K562 (cell line): ENCODE data around the gene RPRML. TPM values are rescaled to one million over a fixed set of nuclear protein-coding genes. Genes with fewer than 3 reads are reported as not detected.

Experiments
- BRD4 ChIP-seq: fragments of 200-600 bp; sonication (generic); IDR thresholded peaks from 2 replicates; pipeline ENCODE4 v1.6.1; 2017; ENCODE audit warnings: inconsistent platforms
- CTCF ChIP-seq, 3 experiments: IDR thresholded peaks in 2 of 3; conservative IDR thresholded peaks in 1 of 3; 2 replicates each; pipeline ENCODE4 v1.5.1; 2011 to 2012; ENCODE audit warnings: low read length in 3 of 3, mild to moderate bottlenecking in 3 of 3, control low read depth in 2 of 3, improper control_type of control experiment in 1 of 3, inconsistent platforms in 1 of 3, low read depth in 1 of 3, mixed read lengths in 1 of 3, moderate library complexity in 1 of 3; ENCODE audit not compliant: insufficient read depth in 2 of 3
- FOXP1 ChIP-seq: sonication (generic); formaldehyde crosslinking; IDR thresholded peaks from 2 replicates; pipeline ENCODE4 v1.8.0; 2022; ENCODE audit warnings: mild to moderate bottlenecking, missing genetic modification reagents
- GABPA ChIP-seq: fragments of 200-800 bp; sonication (Bioruptor generic); conservative IDR thresholded peaks from 2 replicates; pipeline ENCODE4 v1.6.1; 2016; ENCODE audit warnings: low read depth, missing genetic modification characterization, missing compliant biosample characterization
- GTF2E2 ChIP-seq: fragments of 200-800 bp; sonication (Bioruptor generic); IDR thresholded peaks from 2 replicates; pipeline ENCODE4 v1.6.1; 2016; ENCODE audit warnings: missing genetic modification characterization, missing compliant biosample characterization
- JUNB ChIP-seq: fragments of 450-650 bp; formaldehyde crosslinking; conservative IDR thresholded peaks from 2 replicates; pipeline ENCODE4 v1.4.0; 2020; ENCODE audit warnings: mild to moderate bottlenecking
- MECOM ChIP-seq: fragments of 250-450 bp; sonication (Bioruptor Pico); IDR thresholded peaks from 2 replicates; pipeline ENCODE4 v1.8.0; 2022; ENCODE audit warnings: inconsistent platforms
- MYC ChIP-seq, 2 experiments: fragments of 250-450 bp in 1 of 2; sonication (Bioruptor Pico) in 1 of 2; IDR thresholded peaks; 2 replicates each; pipeline versions ENCODE4 v1.5.1 to v1.6.1; 2012 to 2021; ENCODE audit warnings: low read depth in 2 of 2, borderline replicate concordance in 1 of 2, improper control_type of control experiment in 1 of 2, low read length in 1 of 2, mild to moderate bottlenecking in 1 of 2, moderate library complexity in 1 of 2
- NBN ChIP-seq: fragments of 450-650 bp; IDR thresholded peaks from 2 replicates; pipeline ENCODE4 v1.6.1; 2016; ENCODE audit warnings: low read depth, mild to moderate bottlenecking
- NFE2 ChIP-seq: IDR thresholded peaks from 2 replicates; pipeline ENCODE4 v1.6.1; 2014; ENCODE audit warnings: antibody characterized with exemption, low read depth
- NONO ChIP-seq, 2 experiments: fragments of 200-400 bp in 1 of 2; fragments of 450-650 bp in 1 of 2; formaldehyde crosslinking in 1 of 2; IDR thresholded peaks; 2 replicates each; pipeline ENCODE4 v1.6.1; 2017; ENCODE audit warnings: low read depth in 2 of 2, mild to moderate bottlenecking in 2 of 2, moderate library complexity in 2 of 2, low read length in 1 of 2
- PCBP1 ChIP-seq: fragments of 200-400 bp; formaldehyde crosslinking; IDR thresholded peaks from 2 replicates; pipeline ENCODE4 v1.6.1; 2018; ENCODE audit warnings: mild to moderate bottlenecking, low read depth, low read length; ENCODE audit not compliant: poor library complexity, severe bottlenecking
- PYGO2 ChIP-seq: fragments of 450-650 bp; IDR thresholded peaks from 2 replicates; pipeline ENCODE4 v1.6.1; 2016; ENCODE audit warnings: mild to moderate bottlenecking, missing genetic modification characterization, moderate library complexity, missing compliant biosample characterization
- RAD21 ChIP-seq, 2 experiments: fragments of 250-450 bp in 1 of 2; fragments of 450-650 bp in 1 of 2; sonication (Bioruptor Pico) in 1 of 2; formaldehyde crosslinking in 1 of 2; IDR thresholded peaks in 1 of 2; conservative IDR thresholded peaks in 1 of 2; 2 replicates each; pipeline versions ENCODE4 v1.4.0 to v1.8.0; 2020 to 2022; ENCODE audit warnings: mild to moderate bottlenecking in 2 of 2, moderate library complexity in 1 of 2
- SP2 ChIP-seq: IDR thresholded peaks from 2 replicates; pipeline ENCODE4 v1.6.1; 2011; ENCODE audit warnings: mild to moderate bottlenecking, low read depth, low read length, moderate library complexity; ENCODE audit not compliant: poor library complexity, severe bottlenecking; ENCODE audit errors: extremely low read depth
- STAT5A ChIP-seq: IDR thresholded peaks from 2 replicates; pipeline ENCODE4 v1.6.1; 2012; ENCODE audit warnings: low read length, inconsistent platforms, borderline replicate concordance
- TBP ChIP-seq: optimal IDR thresholded peaks from 2 replicates; pipeline ENCODE3; 2011; ENCODE audit warnings: low read depth, low read length, improper control_type of control experiment
- ZBTB1 ChIP-seq: sonication (generic); formaldehyde crosslinking; IDR thresholded peaks from 2 replicates; pipeline ENCODE4 v1.8.1; 2023; ENCODE audit warnings: missing genetic modification reagents, low read depth, mild to moderate bottlenecking, borderline replicate concordance
- ZC3H8 ChIP-seq: fragments of 450-650 bp; IDR thresholded peaks from 2 replicates; pipeline ENCODE4 v1.6.1; 2017
- ZKSCAN8 ChIP-seq: fragments of 200-800 bp; sonication (Bioruptor generic); IDR thresholded peaks from 2 replicates; pipeline ENCODE4 v1.6.1; 2016; ENCODE audit warnings: missing genetic modification characterization, missing compliant biosample characterization
- ZNF146 ChIP-seq: IDR thresholded peaks from one replicate; pipeline ENCODE4 v1.6.1; 2018; ENCODE audit warnings: missing compliant biosample characterization; ENCODE audit not compliant: unreplicated experiment
- ZNF174 ChIP-seq: fragments of 250-450 bp; sonication (Bioruptor Pico); IDR thresholded peaks from 2 replicates; pipeline ENCODE4 v1.4.0; 2020; ENCODE audit warnings: mild to moderate bottlenecking
- polyA plus RNA-seq, 8 experiments: library from polyadenylated mRNA; depleted of rRNA in 4 of 8; stranded (reverse) in 5 of 8; unstranded in 3 of 8; fragments of >200 nt; fragmentation: Nextera tagmentation in 2 of 8; fragmentation: Illumina TruSeq in 1 of 8; extraction: Ambion mirVana in 2 of 8; extraction: Trizol in 1 of 8; gene quantifications; 2 replicates each; pipeline versions ENCODE4 v1.2.1 to v1.2.3, GENCODE V29; 2011 to 2014; ENCODE audit warnings: inconsistent platforms in 1 of 8, missing spikeins in 1 of 8
- total RNA-seq, 7 experiments: library from RNA; depleted of rRNA in 6 of 7; stranded (reverse); fragments of >200 nt in 6 of 7; fragmentation: Illumina TruSeq in 2 of 7; extraction: Trizol in 2 of 7; gene quantifications; 2 replicates each; pipeline versions ENCODE4 v1.2.1 to v1.2.3, GENCODE V29; 2011 to 2021; ENCODE audit warnings: low replicate concordance in 1 of 7
- TF ChIP-seq, protein P1 (sequence below), 2 experiments: fragments of 450-650 bp; IDR thresholded peaks; 2 replicates each; pipeline ENCODE4 v1.6.1; 2018; ENCODE audit warnings: mild to moderate bottlenecking in 2 of 2, low read depth in 1 of 2; ENCODE audit not compliant: partially characterized antibody in 2 of 2

RPRML gene
- total and polyA plus RNA-seq, 9 of the 15 experiments (the other 6 are each of a cell fraction or from before 2014, with no cell fraction given) = not detected

- TF ChIP-seq MYC (IDR thresholded peaks at IDR 0.05; ENCODE audit: low read depth, low read length) (no peak), MYC (CRISPR knock-in tag; IDR thresholded peaks at IDR 0.05; ENCODE audit: borderline replicate concordance, low read depth) (no peak), ZNF174 (CRISPR knock-in tag) (no peak), CTCF (IDR thresholded peaks at IDR 0.05 in 2 of 3, conservative IDR thresholded peaks at IDR 0.05 in 1 of 3; ENCODE audit: insufficient read depth in 2 of 3, low read depth in 1 of 3, low read length in 3 of 3) (peak; percentile 66 to 98 (median 72)), NFE2 (no peak), NBN (no peak), ZBTB1 (CRISPR knock-in tag) (no peak), BRD4 (no peak), GTF2E2 (no peak), PCBP1 (no peak), NONO (IDR thresholded peaks at IDR 0.05; ENCODE audit: low read depth in 2 of 2, low read length in 1 of 2) (no peak), FOXP1 (CRISPR knock-in tag) (no peak), GABPA (no peak), ZNF146 (CRISPR knock-in tag) (no peak), MECOM (CRISPR knock-in tag) (no peak), TBP (no peak), SP2 (no peak), JUNB (CRISPR knock-in tag) (no peak), ZKSCAN8 (CRISPR knock-in tag) (no peak), PYGO2 (no peak), ZC3H8 (no peak), STAT5A (no peak), RAD21 (CRISPR knock-in tag; conservative IDR thresholded peaks at IDR 0.05 in 1 of 2, IDR thresholded peaks at IDR 0.05 in 1 of 2) (peak in 1 of 2 experiments; percentile 38; a peak in 2 of 4 replicates)
- TF ChIP-seq, protein P1, sequence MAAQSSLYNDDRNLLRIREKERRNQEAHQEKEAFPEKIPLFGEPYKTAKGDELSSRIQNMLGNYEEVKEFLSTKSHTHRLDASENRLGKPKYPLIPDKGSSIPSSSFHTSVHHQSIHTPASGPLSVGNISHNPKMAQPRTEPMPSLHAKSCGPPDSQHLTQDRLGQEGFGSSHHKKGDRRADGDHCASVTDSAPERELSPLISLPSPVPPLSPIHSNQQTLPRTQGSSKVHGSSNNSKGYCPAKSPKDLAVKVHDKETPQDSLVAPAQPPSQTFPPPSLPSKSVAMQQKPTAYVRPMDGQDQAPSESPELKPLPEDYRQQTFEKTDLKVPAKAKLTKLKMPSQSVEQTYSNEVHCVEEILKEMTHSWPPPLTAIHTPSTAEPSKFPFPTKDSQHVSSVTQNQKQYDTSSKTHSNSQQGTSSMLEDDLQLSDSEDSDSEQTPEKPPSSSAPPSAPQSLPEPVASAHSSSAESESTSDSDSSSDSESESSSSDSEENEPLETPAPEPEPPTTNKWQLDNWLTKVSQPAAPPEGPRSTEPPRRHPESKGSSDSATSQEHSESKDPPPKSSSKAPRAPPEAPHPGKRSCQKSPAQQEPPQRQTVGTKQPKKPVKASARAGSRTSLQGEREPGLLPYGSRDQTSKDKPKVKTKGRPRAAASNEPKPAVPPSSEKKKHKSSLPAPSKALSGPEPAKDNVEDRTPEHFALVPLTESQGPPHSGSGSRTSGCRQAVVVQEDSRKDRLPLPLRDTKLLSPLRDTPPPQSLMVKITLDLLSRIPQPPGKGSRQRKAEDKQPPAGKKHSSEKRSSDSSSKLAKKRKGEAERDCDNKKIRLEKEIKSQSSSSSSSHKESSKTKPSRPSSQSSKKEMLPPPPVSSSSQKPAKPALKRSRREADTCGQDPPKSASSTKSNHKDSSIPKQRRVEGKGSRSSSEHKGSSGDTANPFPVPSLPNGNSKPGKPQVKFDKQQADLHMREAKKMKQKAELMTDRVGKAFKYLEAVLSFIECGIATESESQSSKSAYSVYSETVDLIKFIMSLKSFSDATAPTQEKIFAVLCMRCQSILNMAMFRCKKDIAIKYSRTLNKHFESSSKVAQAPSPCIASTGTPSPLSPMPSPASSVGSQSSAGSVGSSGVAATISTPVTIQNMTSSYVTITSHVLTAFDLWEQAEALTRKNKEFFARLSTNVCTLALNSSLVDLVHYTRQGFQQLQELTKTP (IDR thresholded peaks at IDR 0.05; ENCODE audit: low read depth in 1 of 2, partially characterized antibody in 2 of 2) = no peak
These were observed 1.7 kb downstream of the RPRML start (continued) for GRCh38 chr17:46977348-46977747.
